ENCODE measurements around the gene SLC25A40. TPM values are rescaled to one million over a fixed set of nuclear protein-coding genes. Genes with fewer than 3 reads are reported as not detected.
"Not testable (repeated sequence)": the region's sequence is repeated elsewhere in the genome, so short reads cannot be mapped to it uniquely, and the experiment has no call there.

The SLC25A40 gene
- total and polyA plus RNA-seq, 2 experiments from 2014 or later, result 6.3 to 19.0 TPM

DNA sequence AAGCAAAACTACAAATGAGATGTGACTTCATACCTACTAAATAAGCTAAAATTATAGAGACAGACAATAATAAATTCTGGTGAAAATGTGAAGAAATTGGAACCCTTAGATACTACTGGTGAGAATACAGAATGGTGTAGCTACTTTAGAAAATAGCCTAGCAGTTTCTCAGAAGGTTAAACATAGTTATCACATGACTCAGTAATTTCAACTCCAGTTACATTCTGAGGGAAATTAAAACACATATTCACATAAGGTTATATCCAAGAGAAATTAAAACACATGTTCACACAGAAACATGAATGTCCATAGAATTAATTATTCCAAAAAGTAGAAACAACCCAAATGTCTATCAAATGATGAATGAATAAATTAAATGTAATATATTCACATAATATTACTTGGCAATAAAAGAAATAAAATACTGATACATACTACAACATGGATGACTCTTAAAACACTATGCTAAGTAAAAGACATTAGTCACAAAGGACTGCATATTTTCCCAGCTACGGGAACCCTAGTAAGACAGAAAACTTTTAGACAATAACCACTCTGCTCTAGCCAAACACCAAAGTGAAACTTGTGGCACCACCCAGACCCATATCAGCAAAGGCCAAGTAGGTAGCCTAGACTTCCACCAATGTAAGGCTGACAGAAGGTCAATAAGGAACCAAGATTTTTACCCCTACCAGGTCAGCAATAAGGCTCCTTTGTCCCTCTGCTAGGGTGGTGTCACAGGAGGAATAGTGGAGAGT is 25.1 kb downstream of the SLC25A40 start:
- peaks cover 8% of the 10 kb centered on the region; the same call in 1 of the 2 replicates for H3K36me3 ChIP-seq (ENCODE audit: low read depth)
- H3K9me2 ChIP-seq (ENCODE audit: insufficient read depth), result no peaks in the 10 kb centered on the region
- peaks cover 10% of the 10 kb centered on the region; the same call in 1 of the 2 replicates for H3F3A ChIP-seq (ENCODE audit: insufficient read depth)
- no peak overlapping the region for H2AFZ ChIP-seq
- H3K79me2 ChIP-seq (ENCODE audit: insufficient read depth), result no peaks in the 10 kb centered on the region
- 89% methylated on average over 1 of the region's 1 CpG for WGBS, 2 experiments (ENCODE audit: low coverage in 1 of 2, low lambda C conversion rate in 2 of 2, missing lambda C conversion rate in 2 of 2)
- peaks cover 9% of the 10 kb centered on the region; the same call in 1 of the 2 replicates for H3K4me1 ChIP-seq (ENCODE audit: insufficient read depth)
- H3K9me3 ChIP-seq (ENCODE audit: low read depth), result no peaks in the 10 kb centered on the region
- peak overlapping the region; percentile 34 for H3K27ac ChIP-seq
- H4K20me1 ChIP-seq (ENCODE audit: insufficient read depth), result no peaks in the 10 kb centered on the region
- DNase-seq, result peak; percentile 38
- no peaks in the 10 kb centered on the region for H3K27me3 ChIP-seq (replicated peaks; ENCODE audit: insufficient read depth)
- H3K9ac ChIP-seq, result no peak overlapping the region
- in situ Hi-C loops (cut with MboI), result no loop called here
- TF ChIP-seq EZH2phosphoT487 (IDR thresholded peaks at IDR 0.05; ENCODE audit: insufficient read depth, low read depth) (no peak), EZH2 (IDR thresholded peaks at IDR 0.05; ENCODE audit: insufficient read depth, poor library complexity, severe bottlenecking) (no peak)
- no peak overlapping the region for H3K4me3 ChIP-seq
- no peak overlapping the region for H3K4me2 ChIP-seq (ENCODE audit: unreplicated experiment)

DNA sequence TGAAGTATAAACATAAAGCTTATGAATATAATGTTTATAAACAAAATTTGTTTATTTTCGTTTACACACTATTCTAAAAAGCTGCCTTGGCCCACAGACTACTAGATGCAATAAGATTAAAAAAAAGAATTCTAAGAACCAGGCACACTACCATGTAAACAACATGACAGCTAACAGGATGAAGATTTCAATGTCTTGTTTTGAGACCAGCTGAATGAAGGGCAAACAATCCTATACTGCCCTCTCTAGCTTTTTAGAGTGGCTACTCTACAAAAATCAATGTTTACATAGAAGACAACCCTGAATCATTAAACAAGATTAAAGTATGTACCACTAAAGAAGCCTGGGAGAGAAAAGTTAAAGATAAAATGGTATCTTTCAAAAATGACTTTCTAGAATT is 38.6 kb downstream of the SLC25A40 start:
- no peak overlapping the region for H3K4me3 ChIP-seq
- H3K27ac ChIP-seq, result no peak overlapping the region
- H3K27me3 ChIP-seq (replicated peaks; ENCODE audit: insufficient read depth), result no peaks in the 10 kb centered on the region
- H3K9me2 ChIP-seq (ENCODE audit: insufficient read depth), result no peaks in the 10 kb centered on the region
- 91% methylated on average over 1 of the region's 1 CpG for WGBS, 2 experiments (ENCODE audit: low coverage in 1 of 2, low lambda C conversion rate in 2 of 2, missing lambda C conversion rate in 2 of 2)
- H3K79me2 ChIP-seq (ENCODE audit: insufficient read depth), result no peaks in the 10 kb centered on the region
- no peak for DNase-seq
- no peaks in the 10 kb centered on the region for H4K20me1 ChIP-seq (ENCODE audit: insufficient read depth)
- in situ Hi-C loops (cut with MboI), result no loop called here
- no peaks in the 10 kb centered on the region for H3K9me3 ChIP-seq (ENCODE audit: low read depth)
- no peaks in the 10 kb centered on the region for H3F3A ChIP-seq (ENCODE audit: insufficient read depth)
- H3K36me3 ChIP-seq (ENCODE audit: low read depth), result no peaks in the 10 kb centered on the region
- no peak overlapping the region for H3K9ac ChIP-seq
- TF ChIP-seq EZH2 (IDR thresholded peaks at IDR 0.05; ENCODE audit: insufficient read depth, poor library complexity, severe bottlenecking) (no peak), EZH2phosphoT487 (IDR thresholded peaks at IDR 0.05; ENCODE audit: insufficient read depth, low read depth) (no peak)
- no peak overlapping the region for H2AFZ ChIP-seq
- H3K4me2 ChIP-seq (ENCODE audit: unreplicated experiment), result no peak overlapping the region
- no peaks in the 10 kb centered on the region for H3K4me1 ChIP-seq (ENCODE audit: insufficient read depth)

DNA sequence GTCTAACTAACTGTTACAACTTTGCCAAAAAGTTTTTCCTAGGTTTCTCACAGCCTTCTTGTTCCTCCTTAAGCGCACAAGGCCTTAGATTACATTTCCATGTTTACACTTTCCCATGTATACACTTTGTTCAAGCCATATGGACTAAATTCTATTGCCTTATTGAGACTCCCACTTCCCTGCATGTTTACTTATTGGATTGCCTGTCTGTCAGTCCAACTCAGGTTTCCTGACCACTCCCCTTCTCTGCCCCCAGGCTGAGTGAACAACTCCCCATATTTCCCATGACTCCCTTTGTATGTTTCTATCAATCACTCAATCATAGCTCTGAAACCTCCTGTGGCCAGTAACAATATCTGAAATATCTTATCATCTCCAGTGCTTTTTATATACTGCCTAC is 43.0 kb downstream of the SLC25A40 start:
- Histone ChIP-seq H3K79me2 (ENCODE audit: insufficient read depth) (no peaks in the 10 kb centered on the region), H3K27me3 (replicated peaks; ENCODE audit: insufficient read depth) (no peaks in the 10 kb centered on the region), H3K4me1 (ENCODE audit: insufficient read depth) (no peaks in the 10 kb centered on the region), H3F3A (ENCODE audit: insufficient read depth) (no peaks in the 10 kb centered on the region), H3K9me3 (ENCODE audit: low read depth) (no peaks in the 10 kb centered on the region), H2AFZ (no peak overlapping the region), H4K20me1 (ENCODE audit: insufficient read depth) (no peaks in the 10 kb centered on the region), H3K4me3 (no peak overlapping the region), H3K9me2 (ENCODE audit: insufficient read depth) (no peaks in the 10 kb centered on the region), H3K4me2 (ENCODE audit: unreplicated experiment) (no peak overlapping the region), H3K36me3 (ENCODE audit: low read depth) (peaks cover 5% of the 10 kb centered on the region; the same call in 1 of the 2 replicates), H3K27ac (no peak overlapping the region), H3K9ac (no peak overlapping the region)
- in situ Hi-C loops (cut with MboI), result no loop called here
- no peak for TF ChIP-seq EZH2phosphoT487 (IDR thresholded peaks at IDR 0.05; ENCODE audit: insufficient read depth, low read depth)
- no peak for TF ChIP-seq EZH2 (IDR thresholded peaks at IDR 0.05; ENCODE audit: insufficient read depth, poor library complexity, severe bottlenecking)
- WGBS, 2 experiments (ENCODE audit: low coverage in 1 of 2, low lambda C conversion rate in 2 of 2, missing lambda C conversion rate in 2 of 2), result 96 to 100% methylated on average over 1 of the region's 1 CpG
- DNase-seq, result no peak

DNA sequence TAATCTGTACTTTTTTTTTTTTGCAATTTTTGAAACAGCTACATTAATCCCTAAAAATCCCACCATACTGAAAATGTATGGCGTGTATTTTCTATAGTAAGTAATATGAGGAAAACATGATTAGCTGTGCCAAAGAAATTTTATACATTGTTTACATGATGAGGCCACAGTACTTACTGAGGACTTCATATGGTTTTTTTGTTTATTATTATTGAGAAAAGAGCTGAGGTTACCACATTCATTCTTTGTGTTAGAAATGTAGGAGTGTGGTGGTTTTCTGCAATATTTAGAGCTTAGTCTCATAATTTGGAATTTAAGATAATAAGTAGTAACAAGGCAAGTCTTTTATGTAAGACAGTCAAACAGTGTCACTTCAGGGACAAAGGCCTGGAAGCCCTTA is 45.1 kb downstream of the SLC25A40 start:
- Histone ChIP-seq H3K27me3 (replicated peaks; ENCODE audit: insufficient read depth) (no peaks in the 10 kb centered on the region), H3F3A (ENCODE audit: insufficient read depth) (no peaks in the 10 kb centered on the region), H2AFZ (no peak overlapping the region), H3K4me2 (ENCODE audit: unreplicated experiment) (no peak overlapping the region), H3K4me3 (no peak overlapping the region), H3K36me3 (ENCODE audit: low read depth) (peaks cover 5% of the 10 kb centered on the region; the same call in 1 of the 2 replicates), H3K9ac (no peak overlapping the region), H4K20me1 (ENCODE audit: insufficient read depth) (no peaks in the 10 kb centered on the region), H3K27ac (no peak overlapping the region), H3K9me3 (ENCODE audit: low read depth) (no peaks in the 10 kb centered on the region), H3K79me2 (ENCODE audit: insufficient read depth) (no peaks in the 10 kb centered on the region), H3K9me2 (ENCODE audit: insufficient read depth) (no peaks in the 10 kb centered on the region), H3K4me1 (ENCODE audit: insufficient read depth) (no peaks in the 10 kb centered on the region)
- in situ Hi-C loops (cut with MboI), result no loop called here
- WGBS, 2 experiments (ENCODE audit: low coverage in 1 of 2, low lambda C conversion rate in 2 of 2, missing lambda C conversion rate in 2 of 2), result 100% methylated on average over 1 of the region's 1 CpG
- TF ChIP-seq EZH2phosphoT487 (IDR thresholded peaks at IDR 0.05; ENCODE audit: insufficient read depth, low read depth), result no peak
- TF ChIP-seq EZH2 (IDR thresholded peaks at IDR 0.05; ENCODE audit: insufficient read depth, poor library complexity, severe bottlenecking), result no peak
- no peak for DNase-seq

DNA sequence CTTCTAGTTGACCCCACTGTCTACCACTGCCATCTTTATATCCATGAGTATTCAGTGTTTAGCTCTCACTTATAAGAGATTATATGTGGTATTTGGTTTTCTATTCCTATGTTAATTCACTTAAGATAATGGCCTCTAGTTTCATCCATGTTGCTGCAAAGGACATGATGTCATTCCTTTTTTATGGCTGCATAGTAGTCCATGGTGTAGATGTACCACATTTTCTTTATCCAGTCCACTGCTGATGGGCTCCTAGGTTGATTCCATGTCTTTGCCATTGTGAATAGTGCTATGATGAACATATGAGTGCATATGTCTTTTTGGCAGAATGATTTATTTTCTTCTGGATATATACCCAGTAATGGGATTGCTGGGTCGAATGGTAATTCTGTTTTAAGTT is 47.8 kb downstream of the SLC25A40 start:
- in situ Hi-C loops (cut with MboI); DNase-seq: not testable (repeated sequence)
- WGBS, 2 experiments (ENCODE audit: low coverage in 1 of 2, low lambda C conversion rate in 2 of 2, missing lambda C conversion rate in 2 of 2), result 89 to 95% methylated on average over 1 of the region's 1 CpG

DNA sequence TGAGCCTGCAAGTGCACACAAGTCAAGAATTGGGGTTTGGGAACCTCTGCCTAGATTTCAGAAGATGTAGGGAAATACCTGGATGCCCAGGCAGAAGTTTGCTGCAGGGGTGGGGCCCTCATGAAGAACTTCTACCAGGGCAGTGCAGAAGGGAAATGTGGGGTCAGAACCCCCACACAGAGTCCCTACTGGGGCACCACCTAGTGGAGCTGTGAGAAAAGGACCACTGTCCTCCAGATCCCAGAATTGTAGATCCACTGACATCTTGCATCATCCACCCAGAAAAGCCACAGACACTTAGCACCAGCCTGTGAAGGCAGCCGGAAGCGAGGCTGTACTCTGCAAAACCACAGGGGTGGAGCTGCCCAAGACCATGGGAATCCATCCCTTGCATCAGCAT is 50.8 kb downstream of the SLC25A40 start:
- H3K36me3 ChIP-seq (ENCODE audit: low read depth); H3K4me2 ChIP-seq (ENCODE audit: unreplicated experiment); H2AFZ ChIP-seq; H3K4me3 ChIP-seq; H3F3A ChIP-seq (ENCODE audit: insufficient read depth); H3K27me3 ChIP-seq (replicated peaks; ENCODE audit: insufficient read depth); H3K9me3 ChIP-seq (ENCODE audit: low read depth); H3K4me1 ChIP-seq (ENCODE audit: insufficient read depth); H3K9ac ChIP-seq; H4K20me1 ChIP-seq (ENCODE audit: insufficient read depth); H3K9me2 ChIP-seq (ENCODE audit: insufficient read depth); in situ Hi-C loops (cut with MboI); H3K79me2 ChIP-seq (ENCODE audit: insufficient read depth); H3K27ac ChIP-seq: not testable (repeated sequence)
- peak; percentile 20 for DNase-seq
- 83 to 89% methylated on average over 2 of the region's 2 CpGs for WGBS, 2 experiments (ENCODE audit: low coverage in 1 of 2, low lambda C conversion rate in 2 of 2, missing lambda C conversion rate in 2 of 2)

More for the DNA sequence above, 47.8 kb downstream of the SLC25A40 start:
- H3K9ac ChIP-seq; H3K4me3 ChIP-seq; H3F3A ChIP-seq (ENCODE audit: insufficient read depth); H3K27ac ChIP-seq; H3K79me2 ChIP-seq (ENCODE audit: insufficient read depth); H3K9me3 ChIP-seq (ENCODE audit: low read depth); H4K20me1 ChIP-seq (ENCODE audit: insufficient read depth); H3K36me3 ChIP-seq (ENCODE audit: low read depth); H3K4me2 ChIP-seq (ENCODE audit: unreplicated experiment); H3K9me2 ChIP-seq (ENCODE audit: insufficient read depth); H3K27me3 ChIP-seq (replicated peaks; ENCODE audit: insufficient read depth); H2AFZ ChIP-seq; H3K4me1 ChIP-seq (ENCODE audit: insufficient read depth): not testable (repeated sequence)

DNA sequence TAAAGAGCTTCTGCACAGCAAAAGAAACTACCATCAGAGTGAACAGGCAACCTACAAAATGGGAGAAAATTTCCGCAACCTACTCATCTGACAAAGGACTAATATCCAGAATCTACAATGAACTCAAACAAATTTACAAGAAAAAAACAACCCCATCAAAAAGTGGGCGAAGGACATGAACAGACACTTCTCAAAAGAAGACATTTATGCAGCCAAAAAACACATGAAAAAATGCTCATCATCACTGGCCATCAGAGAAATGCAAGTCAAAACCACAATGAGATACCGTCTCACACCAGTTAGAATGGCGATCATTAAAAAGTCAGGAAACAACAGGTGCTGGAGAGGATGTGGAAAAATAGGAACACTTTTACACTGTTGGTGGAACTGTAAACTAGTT is 54.1 kb downstream of the SLC25A40 start:
- in situ Hi-C loops (cut with MboI); DNase-seq; H3F3A ChIP-seq (ENCODE audit: insufficient read depth); H3K36me3 ChIP-seq (ENCODE audit: low read depth); H3K79me2 ChIP-seq (ENCODE audit: insufficient read depth); H2AFZ ChIP-seq; H4K20me1 ChIP-seq (ENCODE audit: insufficient read depth); H3K9me3 ChIP-seq (ENCODE audit: low read depth); H3K9ac ChIP-seq; H3K4me3 ChIP-seq; H3K27me3 ChIP-seq (replicated peaks; ENCODE audit: insufficient read depth); H3K27ac ChIP-seq; H3K4me1 ChIP-seq (ENCODE audit: insufficient read depth); H3K9me2 ChIP-seq (ENCODE audit: insufficient read depth); H3K4me2 ChIP-seq (ENCODE audit: unreplicated experiment): not testable (repeated sequence)
- WGBS, 2 experiments (ENCODE audit: low coverage in 1 of 2, low lambda C conversion rate in 2 of 2, missing lambda C conversion rate in 2 of 2), result 69 to 79% methylated on average over 4 of the region's 4 CpGs
